GM18867 (cell line): Measurements from ENCODE around the gene KIF27.
A peak's percentile ranks its signal among the peaks of the same experiment; 100 is the strongest.
"Not testable (repeated sequence)": the region's sequence is repeated elsewhere in the genome, so short reads cannot be mapped to it uniquely, and the experiment has no call there.

Experiments used
- ATAC-seq: cut with Tn5 transposase; IDR thresholded peaks from one replicate; pipeline ENCODE4 v1.9.1; 2021; ENCODE audit warnings: mild to moderate bottlenecking, moderate library complexity; ENCODE audit not compliant: unreplicated experiment

Gene KIF27

DNA sequence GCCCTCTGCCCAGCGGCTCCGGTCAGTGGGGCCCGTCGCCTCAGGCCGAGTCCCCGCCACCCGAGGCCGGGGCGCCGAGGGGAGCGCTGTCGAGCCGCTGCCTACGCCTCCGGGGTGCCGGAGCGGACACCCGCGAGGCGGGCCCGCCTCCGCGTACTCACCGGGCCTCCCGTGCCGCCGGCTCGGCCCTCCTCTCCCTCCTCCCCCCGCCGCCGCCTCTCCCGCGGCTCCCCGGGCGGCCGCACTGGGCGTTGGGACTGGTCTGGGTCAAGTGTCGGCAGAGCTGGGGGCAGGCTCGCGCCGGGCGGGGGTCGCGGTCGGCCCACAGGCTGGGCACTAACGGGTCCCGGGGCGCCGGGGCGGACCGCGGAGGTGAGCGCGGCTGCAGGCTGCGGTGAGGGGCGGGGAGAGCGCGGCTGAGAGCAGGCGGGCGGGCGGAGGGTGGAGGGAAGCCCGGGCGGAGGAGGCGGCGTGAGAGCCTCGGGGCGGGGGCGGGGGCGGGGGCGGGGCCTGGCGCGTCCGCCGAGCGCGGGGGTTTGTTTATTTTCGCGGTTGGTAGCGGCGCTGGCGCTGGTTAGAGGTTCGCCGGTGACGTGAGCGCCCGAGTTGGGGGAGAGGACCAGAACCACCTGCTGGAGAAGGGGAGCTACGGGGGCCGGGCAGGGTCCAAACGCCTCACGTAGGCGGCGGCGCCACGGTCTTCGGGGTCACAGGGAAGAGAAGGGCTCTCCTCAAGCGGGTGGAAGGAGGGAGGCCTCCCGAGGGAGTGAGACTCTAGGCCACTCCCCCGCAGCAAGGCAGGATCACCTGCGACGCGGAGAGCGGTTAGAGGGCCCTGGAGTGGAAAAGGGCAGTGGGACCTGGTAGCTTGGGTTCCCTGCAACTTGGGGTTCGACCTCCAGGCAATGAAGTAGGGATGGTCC is 103.6 kb downstream of the KIF27 start, which contains the start of gene GKAP1:
GKAP1 (minus strand) TSS at position 414 of the 923 bp plus-strand sequence. CDS start 11,252 bp downstream, outside the sequence.
- peak; percentile 83 for ATAC-seq

DNA sequence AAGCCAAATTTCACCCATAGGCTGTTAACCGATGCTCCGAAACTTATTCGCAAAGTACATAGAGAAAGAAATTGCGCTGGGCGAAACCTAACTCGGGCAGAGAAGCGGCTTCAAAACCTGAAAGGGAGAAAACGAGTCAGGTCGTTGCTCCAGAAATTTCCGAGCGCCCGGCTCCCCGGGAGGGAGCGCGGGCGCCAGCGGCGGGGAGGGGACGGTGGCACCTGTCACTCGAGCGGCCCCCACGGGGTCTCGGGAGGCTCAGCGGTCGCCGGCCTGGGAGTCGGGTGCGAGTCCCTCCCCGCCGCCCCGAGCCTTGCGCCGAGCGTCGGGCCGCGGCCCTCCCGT is 104.2 kb downstream of the KIF27 start:
- not testable (repeated sequence) for ATAC-seq

DNA sequence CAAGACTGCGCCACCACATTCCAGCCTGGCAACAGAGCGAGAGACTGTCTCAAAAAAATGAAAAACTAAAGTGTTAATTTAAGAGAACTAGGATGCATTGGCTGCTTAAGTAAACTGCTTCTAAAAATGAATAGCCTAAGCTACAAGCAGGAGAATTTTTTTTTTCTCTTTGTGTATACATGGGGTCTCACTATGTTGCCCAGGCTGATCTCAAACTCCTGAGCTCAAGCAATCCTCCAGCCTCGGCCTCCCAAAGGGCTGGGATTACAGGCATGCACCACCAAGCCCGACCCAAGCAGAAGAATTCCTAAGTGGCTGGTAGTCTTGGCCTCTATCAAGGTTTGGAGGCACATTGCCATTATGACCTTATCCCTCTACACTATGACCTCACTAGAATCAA is 106.1 kb downstream of the KIF27 start:
- not testable (repeated sequence) for ATAC-seq

DNA sequence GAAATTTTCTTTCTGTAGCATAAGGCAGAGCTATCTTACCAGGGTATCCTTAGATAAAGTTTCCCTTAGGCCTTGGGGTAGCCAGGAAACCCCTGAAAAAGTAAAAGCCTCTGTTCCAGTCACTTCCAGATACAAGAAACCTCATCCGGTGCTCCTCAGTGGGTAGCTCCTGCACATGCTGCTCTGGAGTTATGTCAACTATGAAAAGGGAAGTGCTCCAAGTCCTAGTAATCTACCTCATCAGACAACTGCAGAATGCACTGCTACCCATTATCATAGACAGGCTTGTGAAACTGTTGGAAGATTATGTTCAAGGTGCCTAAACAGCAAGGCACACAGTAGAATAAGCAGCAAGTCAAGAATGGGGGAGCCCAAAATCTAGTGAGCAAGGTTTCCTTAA is 112.0 kb downstream of the KIF27 start:
- not testable (repeated sequence) for ATAC-seq

DNA sequence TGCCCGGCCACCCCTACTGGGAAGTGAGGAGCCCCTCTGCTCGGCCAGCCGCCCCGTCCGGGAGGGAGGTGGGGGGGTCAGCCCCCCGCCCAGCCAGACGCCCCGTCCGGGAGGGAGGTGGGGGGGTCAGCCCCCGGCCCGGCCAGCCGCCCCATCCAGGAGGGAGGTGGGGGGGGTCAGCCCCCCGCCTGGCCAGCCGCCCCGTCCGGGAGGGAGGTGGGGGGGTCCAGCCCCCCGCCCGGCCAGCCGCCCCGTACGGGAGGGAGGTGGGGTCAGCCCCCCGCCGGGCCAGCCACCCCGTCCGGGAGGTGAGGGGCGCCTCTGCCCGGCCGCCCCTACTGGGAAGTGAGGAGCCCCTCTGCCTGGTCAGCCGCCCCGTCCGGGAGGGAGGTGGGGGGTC is 116.8 kb downstream of the KIF27 start:
- not testable (repeated sequence) for ATAC-seq

DNA sequence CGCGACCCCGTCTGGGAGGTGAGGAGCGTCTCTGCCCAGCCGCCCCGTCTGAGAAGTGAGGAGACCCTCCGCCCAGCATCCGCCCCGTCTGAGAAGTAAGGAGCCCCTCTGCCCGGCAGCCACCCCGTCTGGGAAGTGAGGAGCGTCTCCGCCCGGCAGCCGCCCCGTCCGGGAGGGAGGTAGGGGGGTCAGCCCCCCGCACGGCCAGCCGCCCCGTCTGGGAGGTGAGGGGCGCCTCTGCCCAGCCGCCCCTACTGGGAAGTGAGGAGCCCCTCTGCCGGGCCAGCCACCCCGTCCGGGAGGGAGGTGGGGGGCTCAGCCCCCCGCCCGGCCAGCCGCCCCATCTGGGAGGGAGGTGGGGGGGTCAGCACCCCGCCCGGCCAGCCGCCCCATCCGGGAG is 117.3 kb downstream of the KIF27 start:
- ATAC-seq, result not testable (repeated sequence)

DNA sequence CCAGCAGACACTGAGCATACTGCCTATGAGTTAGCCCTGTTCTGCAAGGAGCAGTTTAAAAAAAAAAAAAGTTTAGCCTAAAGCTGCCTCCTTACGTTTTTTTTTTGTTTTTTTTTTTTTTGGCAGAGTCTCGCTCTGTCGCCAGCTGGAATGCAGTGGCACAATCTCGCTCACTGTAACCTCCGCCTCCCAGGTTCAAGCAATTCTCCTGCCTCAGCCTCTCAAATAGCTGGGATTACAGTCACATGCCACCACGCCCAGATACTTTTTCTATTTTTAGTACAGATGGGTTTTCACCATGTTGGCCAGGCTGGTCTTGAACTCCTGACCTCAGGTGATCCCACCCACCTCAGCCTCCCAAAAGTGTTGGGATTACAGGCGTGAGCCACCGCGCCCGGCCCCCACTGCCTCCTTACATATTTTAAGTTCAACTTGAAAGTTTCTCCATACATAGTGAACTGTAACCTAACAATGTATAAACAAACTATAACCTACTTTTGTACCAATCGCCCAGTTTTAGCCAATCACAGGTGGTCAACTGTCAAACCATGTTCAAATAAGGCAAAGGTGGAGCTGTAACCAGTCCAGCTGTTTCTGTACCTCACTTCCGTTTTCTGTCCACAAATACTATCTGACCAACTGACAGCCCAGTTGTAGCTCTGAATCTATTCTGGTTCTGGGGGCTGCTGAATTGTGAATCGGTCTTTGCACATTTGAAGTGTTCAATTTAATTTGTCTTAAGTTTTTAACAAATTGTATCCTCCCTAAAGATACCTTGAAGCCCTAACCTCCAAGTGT is 120.8 kb downstream of the KIF27 start:
- no peak for ATAC-seq

DNA sequence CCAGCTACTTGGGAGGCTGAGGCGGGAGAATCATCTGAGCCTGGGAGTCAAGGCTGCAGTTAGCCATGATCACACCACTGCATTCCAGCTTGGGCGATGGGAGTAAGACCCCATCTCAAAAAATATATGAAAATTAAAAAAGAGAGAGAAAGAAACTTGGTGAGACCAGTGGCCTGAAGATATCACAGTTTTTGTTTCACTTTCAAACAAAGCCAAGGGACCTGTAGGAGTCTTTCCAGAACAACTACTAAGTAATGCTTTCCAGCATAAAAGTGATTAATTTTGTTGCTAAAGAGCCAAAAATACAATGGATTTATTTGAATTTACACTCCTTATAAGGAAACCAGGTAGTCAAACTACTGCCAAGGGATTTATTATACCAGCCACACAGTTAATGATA is 127.2 kb downstream of the KIF27 start:
- ATAC-seq, result peak; percentile 59

DNA sequence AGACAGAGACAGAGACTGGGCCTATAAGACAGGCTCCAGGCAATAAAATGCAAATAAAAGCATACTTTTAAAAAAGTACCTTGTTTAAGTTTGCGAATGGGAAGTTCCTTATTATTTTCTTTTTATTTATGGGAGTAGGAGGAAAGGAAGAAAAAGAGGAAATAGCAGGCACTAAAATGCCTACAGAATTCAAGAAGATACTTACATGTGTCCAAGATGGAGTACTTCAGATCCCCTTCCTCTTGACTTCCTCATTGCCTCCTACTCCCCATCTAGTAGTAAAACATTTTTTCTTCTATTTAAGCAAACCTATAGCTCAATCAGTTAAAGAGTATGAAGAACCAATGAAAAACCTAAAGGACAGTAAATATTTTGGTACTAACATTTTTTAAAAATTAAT is 128.5 kb downstream of the KIF27 start:
- ATAC-seq, result no peak
